ENCODE data around the gene WNT3A. TPM values are rescaled to one million over a fixed set of nuclear protein-coding genes. Genes with fewer than 3 reads are reported as not detected.

Gene WNT3A
- total and polyA plus RNA-seq, 10 donors, result not detected

- DNase-seq, result peak; percentile 41
- Histone ChIP-seq H3K4me1 (peaks cover 0 to 4% (median 1%) of the 10 kb centered on the region in 6 donors), H3K27me3 (replicated peaks in 1 of 7) (peaks cover 7 to 92% (median 64%) of the 10 kb centered on the region in 7 donors)
Observed at GRCh38 chr1:228065543-228066347, 58.9 kb downstream of the WNT3A start.

GRCh38 chr1:228066416-228066815, 59.6 kb downstream of the WNT3A start:
- Histone ChIP-seq H3K4me1 (no peaks in the 10 kb centered on the region), H3K9me3 (no peaks in the 10 kb centered on the region), H3K36me3 (no peaks in the 10 kb centered on the region), H3K27ac (no peak overlapping the region), H3K4me3 (no peak overlapping the region), H3K27me3 (replicated peaks in 1 of 7) (peaks cover 4 to 90% (median 58%) of the 10 kb centered on the region in 7 donors)
- peak; percentile 61 for DNase-seq
- WGBS, 5 donors, result 18 to 42% (median 33%) methylated on average over 2 to 4 of the region's 4 CpGs
- intact Hi-C loops (cut with DNase I; ENCODE audit: low total_unique reads), result no loop called here
- TF ChIP-seq CTCF (IDR thresholded peaks at IDR 0.05 in 8 of 11, conservative IDR thresholded peaks at IDR 0.05 in 3 of 11), result no peak
- no peak for TF ChIP-seq POLR2AphosphoS5 (IDR thresholded peaks at IDR 0.05)
- no peak for TF ChIP-seq POLR2A (IDR thresholded peaks at IDR 0.05)

More at GRCh38 chr1:228065543-228066347, 58.9 kb downstream of the WNT3A start:
- H3K27ac ChIP-seq, result no peak overlapping the region
- intact Hi-C loops (cut with DNase I; ENCODE audit: low total_unique reads), result no loop called here
- no peak overlapping the region for H3K4me3 ChIP-seq
- no peaks in the 10 kb centered on the region for H3K36me3 ChIP-seq
- 65 to 86% (median 73%) methylated on average over 14 to 15 of the region's 15 CpGs for WGBS, 5 donors
- H3K9me3 ChIP-seq, result no peaks in the 10 kb centered on the region
- no peak for TF ChIP-seq CTCF (IDR thresholded peaks at IDR 0.05 in 8 of 11, conservative IDR thresholded peaks at IDR 0.05 in 3 of 11)
- no peak for TF ChIP-seq POLR2A (IDR thresholded peaks at IDR 0.05)

- H3K9me3 ChIP-seq, result no peaks in the 10 kb centered on the region
- H3K27ac ChIP-seq, result no peak overlapping the region
- H3K4me1 ChIP-seq, result no peaks in the 10 kb centered on the region
- 56 to 78% (median 60%) methylated on average over 10 of the region's 10 CpGs for WGBS, 5 donors
- peaks cover 0 to 83% (median 51%) of the 10 kb centered on the region in 7 donors for H3K27me3 ChIP-seq (replicated peaks in 1 of 7)
- DNase-seq, result peak; percentile 67
- TF ChIP-seq POLR2A (IDR thresholded peaks at IDR 0.05), result no peak
- no peak for TF ChIP-seq CTCF (IDR thresholded peaks at IDR 0.05 in 8 of 11, conservative IDR thresholded peaks at IDR 0.05 in 3 of 11)
- no peak for TF ChIP-seq POLR2AphosphoS5 (IDR thresholded peaks at IDR 0.05)
- H3K4me3 ChIP-seq, result no peak overlapping the region
- no peaks in the 10 kb centered on the region for H3K36me3 ChIP-seq
- intact Hi-C loops (cut with DNase I; ENCODE audit: low total_unique reads), result no loop called here
Observed at GRCh38 chr1:228066891-228067654, 60.3 kb downstream of the WNT3A start.

- peaks cover 0 to 71% (median 41%) of the 10 kb centered on the region in 7 donors for H3K27me3 ChIP-seq (replicated peaks in 1 of 7)
- 72 to 76% (median 74%) methylated on average over 7 of the region's 7 CpGs for WGBS, 5 donors
- no peaks in the 10 kb centered on the region for H3K4me1 ChIP-seq
- no peaks in the 10 kb centered on the region for H3K9me3 ChIP-seq
- no peak for DNase-seq
- no peak overlapping the region for H3K4me3 ChIP-seq
- no peaks in the 10 kb centered on the region for H3K36me3 ChIP-seq
- TF ChIP-seq POLR2AphosphoS5 (IDR thresholded peaks at IDR 0.05), result no peak
- no peak for TF ChIP-seq CTCF (IDR thresholded peaks at IDR 0.05 in 8 of 11, conservative IDR thresholded peaks at IDR 0.05 in 3 of 11)
- no peak for TF ChIP-seq POLR2A (IDR thresholded peaks at IDR 0.05)
- intact Hi-C loops (cut with DNase I; ENCODE audit: low total_unique reads), result no loop called here
- no peak overlapping the region for H3K27ac ChIP-seq
Observed at GRCh38 chr1:228068359-228068758, 61.6 kb downstream of the WNT3A start.

Data from spleen (tissue), 11 donors.